ENCODE results near the gene TUT1.
A peak's percentile ranks its signal among the peaks of the same experiment; 100 is the strongest.
"Not testable (repeated sequence)": the region's sequence is repeated elsewhere in the genome, so short reads cannot be mapped to it uniquely, and the experiment has no call there.

Gene TUT1

GRCh38 chr11:62560566-62561103 is 30.7 kb downstream of the TUT1 start:
- TF ChIP-seq CTCF (conservative IDR thresholded peaks at IDR 0.05; ENCODE audit: low read depth, low read length), result peak; percentile 96
- peak; percentile 99 for DNase-seq (ENCODE audit: low read depth)
- no peak overlapping the region for H3K4me3 ChIP-seq (ENCODE audit: low read depth, low read length)

- DNase-seq (ENCODE audit: low read depth); H3K4me3 ChIP-seq (ENCODE audit: low read depth, low read length): not testable (repeated sequence)
Measured at GRCh38 chr11:62559626-62560025, 31.7 kb downstream of the TUT1 start.

- TF ChIP-seq CTCF (conservative IDR thresholded peaks at IDR 0.05; ENCODE audit: low read depth, low read length), result no peak
- DNase-seq (ENCODE audit: low read depth), result no peak
- H3K4me3 ChIP-seq (ENCODE audit: low read depth, low read length), result no peak overlapping the region
Measured at GRCh38 chr11:62559204-62559603, 32.1 kb downstream of the TUT1 start.

GRCh38 chr11:62558669-62559068 is 32.7 kb downstream of the TUT1 start:
- DNase-seq (ENCODE audit: low read depth), result no peak
- H3K4me3 ChIP-seq (ENCODE audit: low read depth, low read length), result no peak overlapping the region
- TF ChIP-seq CTCF (conservative IDR thresholded peaks at IDR 0.05; ENCODE audit: low read depth, low read length), result no peak

- DNase-seq (ENCODE audit: low read depth), result no peak
- H3K4me3 ChIP-seq (ENCODE audit: low read depth, low read length), result no peak overlapping the region
Measured at GRCh38 chr11:62556875-62557631, 34.3 kb downstream of the TUT1 start.

GRCh38 chr11:62556108-62556874 is 35.0 kb downstream of the TUT1 start:
- DNase-seq (ENCODE audit: low read depth), result peak; percentile 90
- no peak for TF ChIP-seq CTCF (conservative IDR thresholded peaks at IDR 0.05; ENCODE audit: low read depth, low read length)
- H3K4me3 ChIP-seq (ENCODE audit: low read depth, low read length), result no peak overlapping the region

More at GRCh38 chr11:62556875-62557631, 34.3 kb downstream of the TUT1 start:
- no peak for TF ChIP-seq CTCF (conservative IDR thresholded peaks at IDR 0.05; ENCODE audit: low read depth, low read length)

GRCh38 chr11:62555464-62556107 is 35.7 kb downstream of the TUT1 start:
- DNase-seq (ENCODE audit: low read depth), result peak; percentile 69
- H3K4me3 ChIP-seq (ENCODE audit: low read depth, low read length), result no peak overlapping the region
- TF ChIP-seq CTCF (conservative IDR thresholded peaks at IDR 0.05; ENCODE audit: low read depth, low read length), result no peak

Measured in choroid plexus epithelial cell (primary cell).